ENCODE results near the gene C17orf113. TPM values are rescaled to one million over a fixed set of nuclear protein-coding genes. Genes with fewer than 3 reads are reported as not detected.

The C17orf113 gene
- total and polyA plus RNA-seq, 2 of the 13 experiments (the other 11 are each of a cell fraction or from before 2014, with no cell fraction given) = 0.87 to 1.1 TPM

- TF ChIP-seq REST (IDR thresholded peaks at IDR 0.05; ENCODE audit: borderline replicate concordance in 1 of 2, low read depth in 1 of 2, low read length in 2 of 2) = no peak
- no peak for TF ChIP-seq SMC3 (IDR thresholded peaks at IDR 0.05; ENCODE audit: low read length)
Measured at GRCh38 chr17:41996855-41997164, 53.6 kb downstream of the C17orf113 start (continued).

- in situ Hi-C loops (cut with HindIII; ENCODE audit: extremely low pct_ligation_motif_present, low pct_unique_long_range_greater_than_20kb) (no loop called here), intact Hi-C loops (cut with micrococcal nuclease; ENCODE audit: unreplicated experiment) (no loop called here)
- Histone ChIP-seq H3K4me2 (ENCODE audit: low read depth, low read length) (no peak overlapping the region), H3K4me3 (replicated peaks in 1 of 3; ENCODE audit: insufficient read depth in 1 of 3, low read depth in 2 of 3, low read length in 3 of 3) (no peak overlapping the region), H3K27ac (ENCODE audit: extremely low read length, insufficient read depth, low read length) (no peak overlapping the region), H3K36me3 (replicated peaks in 1 of 2; ENCODE audit: control insufficient read depth in 1 of 2, insufficient read depth in 2 of 2, low read length in 2 of 2) (peaks cover 50 to 84% of the 10 kb centered on the region in 2 experiments), H3K4me1 (ENCODE audit: insufficient read depth, low read length) (peaks cover 36% of the 10 kb centered on the region), H3K9me3 (ENCODE audit: low read length) (no peaks in the 10 kb centered on the region), H2AFZ (ENCODE audit: low read length) (no peak overlapping the region), H3K9ac (ENCODE audit: insufficient read depth, low read depth, low read length) (no peak overlapping the region), H4K20me1 (ENCODE audit: insufficient read depth, low read length) (no peaks in the 10 kb centered on the region; the same call in 1 of the 2 replicates), H3K27me3 (ENCODE audit: control insufficient read depth in 1 of 2, insufficient read depth in 2 of 2, low read length in 2 of 2) (no peaks in the 10 kb centered on the region), H3K79me2 (ENCODE audit: insufficient read depth, low read length) (no peaks in the 10 kb centered on the region)
- DNase-seq (ENCODE audit: low spot score) (no peak), FAIRE-seq (no peak), ATAC-seq (no peak)
- no TSS peak for BruUV-seq (replicated peaks)
- POLR2A ChIA-PET = interaction anchor here (1.4 kb wide), 1 partner anchor 10 kb away, joined by 7 read pairs; no protein-coding TSS in a partner anchor
- CTCF ChIA-PET (ENCODE audit: low intra/inter-chr PET ratio, low total read pairs) = no interaction called here
- WGBS (ENCODE audit: low lambda C conversion rate) = 92% methylated on average over 3 of the region's 3 CpGs
- no peak for TF ChIP-seq ZNF446 (CRISPR knock-in tag; IDR thresholded peaks at IDR 0.05)
- no peak for TF ChIP-seq ZNF652 (CRISPR knock-in tag; IDR thresholded peaks at IDR 0.05; ENCODE audit: borderline replicate concordance, low read depth)
- TF ChIP-seq MNT (IDR thresholded peaks at IDR 0.05) = no peak
- peak; percentile 53 for TF ChIP-seq CREB1 (IDR thresholded peaks at IDR 0.05)
- TF ChIP-seq CREB1 (CRISPR knock-in tag; IDR thresholded peaks at IDR 0.05) = no peak
Measured at GRCh38 chr17:41992576-41992975, 57.8 kb downstream of the C17orf113 start.

Measured in HepG2 (cell line).